ENCODE measurements around the gene WNK4. TPM values are rescaled to one million over a fixed set of nuclear protein-coding genes. Genes with fewer than 3 reads are reported as not detected.

The WNK4 gene
- total RNA-seq, 1 experiment from 2014 or later, result 2.6 TPM

DNA sequence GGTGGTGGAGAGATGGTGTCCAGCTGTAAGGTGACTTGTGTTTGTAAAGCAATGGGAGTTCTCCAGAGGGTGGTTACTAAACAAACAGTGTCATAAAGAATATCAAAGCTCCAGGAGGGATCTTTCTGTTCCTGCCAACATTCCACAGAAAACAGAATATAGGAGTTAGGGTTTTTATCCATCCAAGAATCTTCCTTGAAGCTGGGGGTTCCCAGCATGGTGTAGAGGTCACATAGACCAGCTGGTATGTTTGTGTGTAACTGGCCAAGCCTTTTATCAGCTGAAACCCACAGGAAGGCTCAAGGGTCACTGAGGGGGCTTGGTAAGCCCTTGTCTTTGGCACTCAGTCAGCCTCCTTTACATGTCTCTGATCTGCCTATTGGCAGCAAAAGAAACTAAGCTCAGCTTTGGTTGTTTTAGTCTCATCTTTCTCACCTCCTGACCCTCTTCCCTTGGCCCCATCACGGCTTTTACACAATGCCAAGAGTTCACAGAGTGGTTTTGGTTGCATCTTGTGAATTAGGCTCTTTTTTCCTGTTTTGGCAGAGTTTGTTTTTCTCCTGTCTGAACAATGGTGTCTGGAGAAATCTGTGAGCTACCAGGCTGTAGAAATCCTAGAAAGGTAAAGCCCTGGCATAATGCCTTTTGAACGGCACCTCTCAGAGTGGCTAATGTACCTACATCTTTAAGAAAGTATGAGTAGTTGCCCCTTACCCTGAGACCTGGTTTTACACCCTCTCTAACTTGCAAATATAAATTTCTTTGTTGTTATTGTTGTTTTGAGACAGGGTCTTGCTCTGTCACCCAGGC is 22.9 kb downstream of the WNK4 start:
- H3K23me2 ChIP-seq (ENCODE audit: insufficient read length, low read depth, low read length, poor library complexity, severe bottlenecking), result no peaks in the 10 kb centered on the region
- H2BK20ac ChIP-seq (ENCODE audit: low read depth, low read length, poor library complexity, severe bottlenecking), result no peak overlapping the region
- no peak overlapping the region for H3T11ph ChIP-seq (ENCODE audit: low read length)
- no peak overlapping the region for H3K9ac ChIP-seq (ENCODE audit: extremely low read depth, insufficient read length, low read length)
- H4K8ac ChIP-seq (replicated peaks; ENCODE audit: insufficient read length, low read depth, low read length), result no peak overlapping the region
- H3K4ac ChIP-seq (ENCODE audit: low read depth, low read length), result no peak overlapping the region
- no peak overlapping the region for H3K56ac ChIP-seq (ENCODE audit: insufficient read length, low read depth, low read length)
- H3K9me3 ChIP-seq (ENCODE audit: control insufficient read depth, low read depth, low read length), result no peaks in the 10 kb centered on the region
- TF ChIP-seq, protein P1, sequence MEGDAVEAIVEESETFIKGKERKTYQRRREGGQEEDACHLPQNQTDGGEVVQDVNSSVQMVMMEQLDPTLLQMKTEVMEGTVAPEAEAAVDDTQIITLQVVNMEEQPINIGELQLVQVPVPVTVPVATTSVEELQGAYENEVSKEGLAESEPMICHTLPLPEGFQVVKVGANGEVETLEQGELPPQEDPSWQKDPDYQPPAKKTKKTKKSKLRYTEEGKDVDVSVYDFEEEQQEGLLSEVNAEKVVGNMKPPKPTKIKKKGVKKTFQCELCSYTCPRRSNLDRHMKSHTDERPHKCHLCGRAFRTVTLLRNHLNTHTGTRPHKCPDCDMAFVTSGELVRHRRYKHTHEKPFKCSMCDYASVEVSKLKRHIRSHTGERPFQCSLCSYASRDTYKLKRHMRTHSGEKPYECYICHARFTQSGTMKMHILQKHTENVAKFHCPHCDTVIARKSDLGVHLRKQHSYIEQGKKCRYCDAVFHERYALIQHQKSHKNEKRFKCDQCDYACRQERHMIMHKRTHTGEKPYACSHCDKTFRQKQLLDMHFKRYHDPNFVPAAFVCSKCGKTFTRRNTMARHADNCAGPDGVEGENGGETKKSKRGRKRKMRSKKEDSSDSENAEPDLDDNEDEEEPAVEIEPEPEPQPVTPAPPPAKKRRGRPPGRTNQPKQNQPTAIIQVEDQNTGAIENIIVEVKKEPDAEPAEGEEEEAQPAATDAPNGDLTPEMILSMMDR (conservative IDR thresholded peaks at IDR 0.05), result no peak
- no peak overlapping the region for H2BK120ac ChIP-seq (ENCODE audit: low read depth, low read length, poor library complexity, severe bottlenecking)
- no peak overlapping the region for H4K91ac ChIP-seq (ENCODE audit: insufficient read length, low read depth, low read length)
- Mint-ChIP-seq H3K27me3 (ENCODE audit: low read depth) (peaks cover 30% of the 10 kb centered on the region), H3K4me1 (0 out of 4 replicates have a peak, but pooled peaks cover 0 to 2% of the 10 kb centered on the region in 2 experiments), H3K27ac (no peak overlapping the region), H3K4me3 (no peak overlapping the region), H3K9me3 (peaks cover 5 to 8% of the 10 kb centered on the region in 2 experiments), H3K36me3 (ENCODE audit: insufficient read depth in 1 of 3, low read depth in 3 of 3) (peaks cover 2 to 7% (median 5%) of the 10 kb centered on the region in 3 experiments; a peak in 5 of 7 replicates)
- H3K79me1 ChIP-seq (ENCODE audit: insufficient read depth, low read depth, low read length, poor library complexity, severe bottlenecking), result no peaks in the 10 kb centered on the region
- H3K18ac ChIP-seq (ENCODE audit: insufficient read length, low read depth, low read length), result no peak overlapping the region
- no peaks in the 10 kb centered on the region for H4K20me1 ChIP-seq (ENCODE audit: control insufficient read depth, insufficient read depth, insufficient read length)
- H2AK5ac ChIP-seq (ENCODE audit: insufficient read length, low read length), result no peak overlapping the region
- H2AFZ ChIP-seq (ENCODE audit: low read length), result no peak overlapping the region
- no peaks in the 10 kb centered on the region for H3K79me2 ChIP-seq (ENCODE audit: insufficient read depth, low read length)
- no peaks in the 10 kb centered on the region for H3K4me1 ChIP-seq (ENCODE audit: insufficient read depth, low read length)
- DNase-seq, result no peak
- no peak overlapping the region for H3K27ac ChIP-seq (ENCODE audit: insufficient read length, low read depth, low read length)
- no peak overlapping the region for H4K5ac ChIP-seq (ENCODE audit: insufficient read length, low read depth, low read length)
- no peak overlapping the region for H2BK12ac ChIP-seq (ENCODE audit: insufficient read length, low read depth, low read length)
- no peak overlapping the region for H2BK15ac ChIP-seq (ENCODE audit: low read depth, low read length)
- no CpG with 5 or more reads among the region's 2 CpGs for WGBS (ENCODE audit: extremely low coverage, insufficient read length, low lambda C conversion rate)
- no peaks in the 10 kb centered on the region for H3K27me3 ChIP-seq (ENCODE audit: insufficient read depth, low read length)
- H3K14ac ChIP-seq (ENCODE audit: insufficient read depth, low read length), result no peak overlapping the region
- no peak overlapping the region for H3K23ac ChIP-seq (ENCODE audit: insufficient read length, low read depth, low read length)
- H3K4me2 ChIP-seq (ENCODE audit: insufficient read depth, insufficient read length, low read length), result no peak overlapping the region
- H2BK5ac ChIP-seq (ENCODE audit: insufficient read length, low read length), result no peak overlapping the region

Measured in H9 (cell line).